ENCODE results near the gene ZNF800.

GRCh38 chr7:127437837-127438236 lies 45.3 kb upstream of the ZNF800 start:
- TF ChIP-seq CTCF (IDR thresholded peaks at IDR 0.05) (no peak), POLR2A (IDR thresholded peaks at IDR 0.05) (no peak)
